Stimulated activated CD8-positive, alpha-beta memory T cell treated with anti-CD3 and anti-CD28 coated beads, Interleukin-7, amount 100 ng/mL, for 24 hours (primary cell): ENCODE results near the gene CARS1.

ENCODE experiments used
- DNase-seq: peaks from one replicate; pipeline ENCODE4 v3.0.0-alpha.2; 2020; ENCODE audit warnings: low read depth

The CARS1 gene

DNA sequence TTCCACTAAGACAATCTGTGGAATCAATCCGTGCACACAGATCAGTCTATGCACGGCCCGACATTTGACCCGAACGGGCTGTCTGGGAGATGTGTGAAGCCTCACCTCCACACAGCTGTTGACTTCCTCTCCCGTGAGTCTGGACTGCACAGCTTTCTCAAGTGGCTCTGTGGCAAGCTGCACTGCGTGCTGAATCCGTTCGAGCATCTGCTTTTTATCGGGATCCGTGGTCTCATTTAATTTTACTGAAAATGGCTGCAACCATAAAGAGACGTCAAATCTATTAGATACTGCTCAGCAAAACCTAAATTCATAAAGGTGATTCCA, 19.3 kb downstream of the CARS1 start:
- DNase-seq: no peak

DNA sequence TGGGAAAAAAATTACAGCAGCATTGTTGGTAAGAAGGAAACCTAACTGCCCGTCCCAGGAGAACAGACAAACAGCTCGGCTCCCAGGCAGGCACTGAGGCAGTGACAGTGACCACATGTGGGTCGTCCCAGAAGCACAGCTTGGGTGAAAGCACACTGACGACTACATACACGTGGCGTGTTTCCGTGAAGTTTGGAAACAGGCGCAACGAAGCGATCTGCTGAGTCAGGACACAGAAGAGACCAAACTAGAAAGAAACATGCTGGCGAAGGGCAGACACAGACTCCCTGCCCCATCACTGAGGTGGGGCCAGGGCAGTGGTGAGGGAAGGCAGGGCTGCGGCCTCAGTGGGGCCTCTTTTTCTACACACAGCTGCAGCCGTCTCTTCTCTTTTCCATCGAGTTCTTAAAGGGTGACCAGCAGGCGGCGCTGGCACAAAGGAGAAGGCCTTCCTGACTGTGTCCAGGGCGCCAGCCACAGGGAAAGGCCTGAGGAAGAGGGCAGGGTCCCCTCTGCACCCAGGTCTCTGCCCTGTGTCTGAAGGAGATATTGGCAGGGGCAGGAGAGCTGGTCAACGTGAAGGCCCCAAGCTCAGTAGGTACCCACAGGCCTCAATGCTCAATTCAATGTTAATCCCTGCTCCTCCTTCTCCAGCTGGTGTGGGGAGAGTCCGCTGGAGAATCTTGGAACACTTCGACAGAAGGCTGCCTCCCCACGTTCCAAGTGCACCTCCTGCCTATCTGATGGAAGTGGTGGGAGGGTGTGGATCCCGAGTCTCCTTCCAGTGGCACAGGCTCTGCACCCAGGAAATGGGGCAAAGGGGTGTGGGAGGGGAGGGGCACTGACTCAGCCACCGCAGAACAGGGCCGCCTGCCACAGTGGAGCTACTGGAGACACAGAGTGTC, 19.9 kb downstream of the CARS1 start:
- DNase-seq: no peak

DNA sequence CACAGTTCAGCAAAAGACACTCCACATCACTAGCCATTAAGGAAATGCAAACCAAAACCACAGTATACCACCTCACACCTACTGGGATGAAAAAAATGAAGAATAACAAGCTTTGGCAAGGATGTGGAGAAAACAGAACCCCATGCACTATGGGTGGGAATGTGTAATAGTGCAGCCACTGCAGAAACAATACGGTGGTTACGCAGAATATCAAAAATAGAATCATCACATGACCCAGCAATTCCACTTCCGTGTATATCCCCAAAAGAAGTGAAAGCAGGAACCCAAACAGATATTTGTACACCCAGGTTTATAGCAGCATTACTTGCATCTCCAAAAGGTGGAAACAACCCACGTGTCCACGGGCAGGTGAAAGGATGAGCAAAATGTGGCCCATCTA, 20.8 kb downstream of the CARS1 start:
- no peak for DNase-seq

DNA sequence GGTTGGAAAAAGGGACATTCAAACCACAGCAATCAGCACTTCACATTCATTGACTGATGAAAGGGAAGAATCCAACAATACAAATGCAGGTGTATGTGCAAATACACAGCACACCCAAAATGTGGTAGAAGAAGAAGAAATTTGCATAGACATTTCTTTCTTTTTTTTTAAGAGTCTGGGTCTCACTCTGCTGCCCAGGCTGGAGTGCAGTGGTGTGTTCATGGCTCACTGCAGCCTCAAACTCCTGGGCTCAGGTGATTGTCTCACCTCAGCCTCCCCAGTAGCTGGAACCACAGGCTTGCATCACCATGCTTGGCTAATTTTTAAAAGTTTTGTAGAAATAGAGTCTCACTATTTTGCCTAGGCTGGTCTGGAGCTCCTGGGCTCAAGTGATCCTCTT, 21.9 kb downstream of the CARS1 start:
- DNase-seq: no peak

DNA sequence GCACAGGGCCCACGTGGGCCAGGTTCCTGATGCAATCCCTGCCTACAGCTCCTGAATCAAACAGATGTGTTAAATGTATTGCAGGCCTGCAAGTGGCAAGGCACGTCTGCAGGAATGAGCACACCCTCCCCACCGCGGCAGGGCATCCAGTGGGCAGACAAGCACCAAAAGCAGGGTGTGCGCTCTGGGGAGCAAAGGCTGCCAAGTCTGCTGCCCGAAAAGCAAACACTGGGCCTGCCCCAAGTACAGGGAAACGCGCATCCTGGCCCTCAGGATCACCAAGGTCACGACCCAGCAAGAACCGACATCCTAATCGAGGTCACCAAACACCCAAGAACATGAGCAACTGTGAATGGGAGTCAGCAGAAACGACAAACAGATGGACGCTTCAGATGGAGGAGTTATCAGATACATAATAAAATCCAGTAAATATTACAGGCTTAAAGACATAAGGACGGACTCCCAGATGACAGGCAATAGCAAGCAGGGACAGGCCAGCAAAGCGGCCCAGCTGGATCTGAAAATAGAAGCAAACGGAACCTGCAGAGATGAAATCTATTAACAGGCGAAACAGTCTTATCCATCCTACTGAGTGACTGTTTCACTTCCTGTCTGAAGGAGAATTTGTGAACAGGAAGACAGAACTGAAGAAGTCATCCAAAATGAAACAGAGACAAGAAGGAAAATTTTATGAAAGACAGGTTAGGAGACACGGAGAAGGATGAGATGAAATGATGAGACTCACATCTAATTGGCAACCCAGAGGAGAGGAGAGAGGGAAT, 26.7 kb downstream of the CARS1 start:
- no peak for DNase-seq

DNA sequence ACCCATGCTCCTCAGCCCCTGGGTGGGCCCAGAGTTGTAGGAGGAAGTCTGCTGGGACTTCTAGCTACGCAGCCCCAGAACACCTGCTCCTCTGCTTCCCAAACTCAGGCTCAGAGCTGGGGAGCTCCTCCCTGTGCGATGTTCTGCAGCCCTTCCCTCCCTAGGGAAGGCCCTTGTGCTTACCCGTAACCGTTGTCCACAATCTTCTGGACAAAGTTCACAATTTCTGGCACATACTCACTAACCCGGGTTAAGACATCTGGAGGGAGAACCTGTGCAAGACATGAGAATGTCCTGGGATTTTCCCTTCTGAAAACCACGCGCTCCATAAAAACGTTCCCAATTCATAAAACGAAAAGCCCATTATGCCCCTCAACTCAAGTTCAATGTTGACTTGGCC, 28.4 kb downstream of the CARS1 start:
- DNase-seq: no peak

DNA sequence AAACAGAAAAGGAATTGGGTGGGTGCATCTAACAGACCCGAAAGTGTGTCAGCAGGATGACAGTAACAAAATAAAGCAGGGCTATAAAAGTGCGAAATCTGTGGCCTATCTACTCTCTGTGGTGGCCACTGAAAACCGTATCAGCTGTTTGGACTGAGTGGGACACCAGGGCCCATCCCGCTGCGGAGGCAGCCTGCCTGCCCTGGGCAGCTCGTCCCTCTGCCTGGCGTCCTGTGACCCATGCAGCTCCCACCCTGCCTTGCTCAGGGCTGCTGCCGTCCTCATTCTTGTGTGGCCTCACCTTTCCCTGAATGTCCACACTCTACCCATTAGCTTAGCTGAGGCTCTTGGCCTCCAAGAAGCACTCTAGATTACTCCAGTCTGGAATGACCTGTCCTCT, 30.4 kb downstream of the CARS1 start:
- no peak for DNase-seq

DNA sequence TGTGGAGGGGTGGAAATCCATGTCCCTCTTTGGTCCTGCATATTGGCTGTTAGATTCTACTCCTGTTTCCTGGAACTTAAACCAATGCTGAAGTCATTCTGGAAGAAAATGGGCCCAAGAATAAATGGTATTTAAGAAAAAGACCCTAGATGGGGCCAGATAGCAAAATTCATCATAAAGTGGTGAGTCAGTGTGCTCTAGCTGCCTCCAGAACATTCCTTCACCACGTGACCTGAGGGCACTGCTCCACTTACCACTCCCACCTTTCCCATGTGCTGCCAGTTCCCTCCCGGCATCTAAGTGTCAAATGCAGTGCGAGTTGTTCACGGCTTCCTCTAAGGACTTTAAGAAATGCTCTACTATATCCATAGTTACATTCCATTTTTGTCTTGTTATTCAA, 34.2 kb downstream of the CARS1 start:
- no peak for DNase-seq

DNA sequence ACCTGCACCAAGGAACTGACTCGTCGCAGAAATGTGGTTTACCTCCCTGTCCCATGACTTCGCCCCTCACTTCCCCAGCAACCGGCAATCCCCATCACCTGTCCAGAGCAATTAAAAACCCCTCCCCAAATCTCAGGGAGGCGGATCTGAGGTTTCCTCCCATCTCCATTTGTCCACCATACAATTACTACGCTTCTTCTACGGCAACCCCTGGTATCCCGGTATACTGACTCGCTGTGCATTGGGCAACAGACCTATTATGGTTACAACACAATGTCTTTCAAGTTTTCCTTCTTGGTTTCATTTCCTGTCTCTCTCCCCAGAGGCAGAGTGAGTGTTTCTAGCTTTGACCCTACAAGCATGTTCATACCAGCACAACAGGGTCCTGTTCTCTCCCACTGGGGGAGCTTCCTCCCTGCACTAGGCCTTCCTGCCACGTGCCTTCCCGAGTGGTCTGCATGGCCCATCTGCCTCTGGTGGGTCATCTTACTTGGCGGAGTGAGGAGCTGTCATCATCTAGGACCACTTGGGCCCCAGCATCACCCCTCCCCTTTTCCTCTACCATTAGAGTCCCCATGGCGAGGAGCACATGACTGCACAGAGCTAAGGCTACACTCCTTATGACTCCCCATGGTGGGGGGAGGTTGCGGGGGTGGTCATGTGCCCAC, 34.8 kb downstream of the CARS1 start:
- no peak for DNase-seq

DNA sequence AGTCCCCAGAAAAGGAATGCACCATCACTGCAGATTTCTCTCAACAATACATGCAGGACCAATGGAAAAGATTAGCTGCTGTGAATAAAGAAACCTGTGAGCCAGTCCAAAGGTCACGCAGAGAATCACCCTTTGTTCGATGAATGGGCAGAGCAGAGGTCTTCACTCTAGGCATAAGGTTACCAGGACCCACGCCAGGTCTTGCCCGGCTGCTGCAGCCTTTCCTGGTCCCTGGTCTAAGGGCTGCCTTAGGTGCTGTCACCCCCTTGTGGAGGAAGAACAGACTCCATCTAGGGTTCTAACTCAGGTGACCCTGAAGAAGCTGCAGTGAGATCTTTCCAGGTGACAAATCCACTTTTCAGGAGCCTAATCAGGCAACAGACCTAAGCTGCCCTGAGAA, 36.1 kb downstream of the CARS1 start:
- DNase-seq: no peak

DNA sequence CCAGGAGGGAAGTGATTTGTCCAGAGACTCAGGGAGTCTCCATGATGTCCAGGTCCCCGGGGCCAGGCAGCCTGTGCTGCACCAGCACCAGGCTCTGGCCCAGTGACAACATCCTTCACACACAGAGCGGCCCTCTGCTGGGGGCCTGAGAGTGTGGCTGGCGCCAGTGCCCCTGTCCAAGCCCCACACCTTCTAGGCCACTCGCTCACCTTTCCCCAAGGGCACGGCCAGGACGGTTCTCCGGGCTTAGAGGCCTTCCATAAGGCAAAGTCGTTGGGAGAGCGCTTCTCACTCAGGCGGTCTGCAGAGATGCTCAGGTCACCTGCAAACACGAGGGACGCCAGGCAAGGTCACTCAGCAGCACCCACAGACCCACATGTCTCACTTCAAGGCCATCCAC, 37.2 kb downstream of the CARS1 start:
- DNase-seq: no peak

DNA sequence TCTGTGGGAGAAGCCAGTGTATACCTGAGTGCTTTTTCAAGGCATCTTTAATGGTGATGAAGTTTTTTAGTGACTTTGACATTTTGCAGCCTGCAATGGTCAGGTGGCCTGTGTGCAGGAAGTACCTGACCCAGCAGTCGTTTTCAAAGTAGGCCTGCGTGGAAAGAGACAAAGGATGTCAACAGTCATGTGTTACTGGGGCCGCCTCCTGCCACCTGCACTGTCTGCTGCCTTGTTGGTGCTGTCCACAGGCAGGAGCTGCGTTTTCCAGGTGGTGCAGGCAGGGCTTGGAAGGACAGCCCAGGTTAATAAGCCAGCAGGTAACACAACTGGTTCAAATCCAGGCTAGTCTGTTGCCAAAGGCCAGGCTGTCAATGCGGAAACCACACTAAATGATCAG, 38.6 kb downstream of the CARS1 start:
- no peak for DNase-seq

DNA sequence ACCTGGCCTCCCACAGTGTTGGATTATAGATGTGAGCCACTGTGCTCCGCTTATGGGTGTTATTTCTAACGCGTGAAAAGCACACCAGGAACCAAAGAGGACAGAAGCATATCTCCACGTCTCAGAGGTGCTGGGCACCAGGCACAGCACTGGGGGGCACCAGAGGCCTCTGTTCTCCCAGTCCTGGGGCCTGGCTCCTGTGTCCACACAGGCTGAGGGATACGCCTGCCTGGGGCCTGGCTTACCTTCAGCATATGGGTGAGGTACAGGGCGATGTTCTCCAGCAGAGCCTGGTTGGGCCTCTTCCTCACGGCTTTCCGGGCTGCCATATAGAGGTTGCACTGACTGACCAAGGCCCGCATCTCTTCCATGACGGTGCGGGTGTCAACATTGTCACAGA, 40.4 kb downstream of the CARS1 start:
- DNase-seq: no peak

DNA sequence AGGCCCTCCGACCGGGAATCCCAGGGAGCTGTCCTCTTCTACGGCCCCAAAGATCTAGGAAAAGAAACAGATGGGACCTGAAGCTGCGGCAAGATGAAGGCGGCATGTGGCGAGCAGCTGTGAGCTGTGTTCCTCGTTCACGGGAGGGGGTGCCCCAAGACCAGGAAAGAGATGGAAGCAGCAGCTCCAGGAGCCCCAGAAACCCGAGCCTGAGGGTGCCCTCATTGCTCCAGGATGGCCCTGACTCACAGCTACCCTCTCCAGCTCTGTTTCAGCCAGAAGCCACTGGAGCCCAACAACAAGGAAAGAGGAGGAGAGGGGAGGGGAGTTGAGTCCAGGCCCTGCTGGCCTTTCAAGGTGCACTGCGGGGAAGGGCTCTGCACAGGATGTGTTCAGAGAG, 41.4 kb downstream of the CARS1 start:
- no peak for DNase-seq

DNA sequence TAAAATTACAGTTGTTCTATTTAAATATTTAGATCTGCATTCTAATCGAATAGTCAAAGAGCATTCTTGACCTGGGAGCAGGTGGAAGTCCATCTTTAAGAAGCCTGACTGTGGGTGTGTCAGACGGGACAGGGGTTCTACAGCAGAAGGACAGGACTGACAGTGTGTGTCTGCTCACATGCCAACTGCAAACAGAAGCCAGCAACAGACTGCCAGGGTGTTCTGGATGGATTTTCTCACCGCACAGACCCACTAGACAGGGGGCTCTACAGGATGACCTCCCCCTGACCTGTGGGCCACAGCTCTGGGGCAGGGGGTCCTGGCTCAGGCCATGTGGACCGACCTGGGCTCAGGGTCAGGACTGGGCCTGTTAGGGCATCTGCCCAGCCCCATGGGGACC, 42.3 kb downstream of the CARS1 start:
- DNase-seq: no peak

DNA sequence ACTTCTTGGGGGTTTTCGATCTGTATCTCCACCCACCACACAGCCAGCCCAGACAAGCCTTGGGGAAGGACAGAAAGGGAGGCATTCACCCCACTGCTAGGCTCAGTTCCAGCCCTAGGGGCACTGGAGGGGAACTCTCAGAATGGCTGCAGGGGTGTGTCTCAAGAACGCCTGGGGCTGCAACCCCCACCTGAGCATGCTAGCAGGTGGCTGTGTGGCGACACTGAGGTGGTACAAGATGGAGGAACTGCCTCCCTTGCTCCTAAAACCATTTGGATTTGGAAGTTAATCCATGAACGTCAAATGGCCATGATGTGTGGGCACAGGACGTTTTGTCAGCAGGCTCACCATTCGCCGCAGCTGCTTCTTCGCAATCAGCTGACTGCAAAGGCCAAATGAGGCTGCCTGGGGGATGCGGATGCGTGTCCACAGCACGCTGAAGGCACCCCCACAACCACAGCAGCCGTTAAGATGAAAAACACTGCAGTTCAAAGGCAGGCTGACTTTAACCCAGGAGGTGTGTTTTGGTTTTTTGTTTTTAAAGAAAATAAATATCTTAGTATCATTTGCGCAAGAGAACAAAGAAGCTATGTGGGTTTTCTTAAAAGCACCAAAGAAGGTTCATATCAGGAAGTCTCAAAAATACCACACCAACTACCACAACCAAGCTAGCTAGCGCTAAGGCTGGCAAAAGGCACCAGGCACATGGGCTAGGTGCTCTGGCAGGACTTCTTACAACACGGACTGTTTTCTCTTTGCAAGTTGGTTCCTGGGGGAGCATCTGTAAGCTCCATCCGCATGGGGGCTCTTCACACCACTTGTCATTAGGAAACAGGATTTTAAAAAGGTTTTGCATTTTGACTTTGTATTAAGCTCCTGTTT, 42.9 kb downstream of the CARS1 start:
- no peak for DNase-seq

DNA sequence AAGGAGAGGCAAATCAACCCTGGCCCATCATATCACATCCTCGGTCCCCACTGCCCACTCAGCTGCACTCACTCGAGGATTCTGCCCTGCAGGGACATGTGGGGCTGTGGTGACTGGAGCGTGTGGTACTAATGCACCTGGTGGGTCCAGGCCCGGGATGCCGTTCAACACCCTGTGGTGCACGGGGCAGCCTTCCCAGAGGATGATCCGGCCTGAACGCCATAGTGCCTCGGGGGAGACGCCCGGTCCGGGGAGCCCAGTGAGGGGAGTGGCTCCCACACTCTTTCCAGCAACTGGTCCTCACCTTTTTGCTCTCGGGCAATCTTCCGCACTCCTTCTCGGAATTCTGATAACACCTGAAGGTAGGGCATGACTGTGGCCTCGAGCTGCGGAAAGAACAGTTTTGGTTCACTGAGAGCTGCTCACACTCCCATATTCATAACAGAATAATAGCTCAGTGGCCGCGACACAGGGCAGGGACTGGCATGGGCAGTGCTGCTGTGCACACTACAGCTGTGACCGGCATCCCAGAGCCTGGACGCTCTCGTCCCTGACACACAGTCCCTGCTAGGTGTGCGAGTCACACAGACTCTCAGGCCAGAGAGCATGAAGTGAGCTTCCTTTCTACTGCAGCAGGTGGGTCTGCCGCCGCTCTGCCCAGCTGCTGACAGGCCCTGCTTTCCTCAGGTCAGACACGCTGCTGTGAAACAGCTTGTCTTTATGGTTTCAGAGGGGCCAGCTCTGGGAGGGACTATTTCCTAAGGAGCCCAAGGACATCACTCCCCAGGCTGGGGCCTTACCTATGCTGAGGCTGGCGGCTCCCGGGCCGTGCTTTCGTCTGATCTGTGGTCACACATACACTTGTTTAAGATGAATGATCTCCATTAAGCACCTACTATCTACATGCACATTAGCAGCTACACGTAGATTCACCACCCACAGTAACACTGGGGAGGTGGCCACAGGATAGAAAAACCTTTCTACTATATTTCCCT, 45.0 kb downstream of the CARS1 start:
- DNase-seq: no peak

DNA sequence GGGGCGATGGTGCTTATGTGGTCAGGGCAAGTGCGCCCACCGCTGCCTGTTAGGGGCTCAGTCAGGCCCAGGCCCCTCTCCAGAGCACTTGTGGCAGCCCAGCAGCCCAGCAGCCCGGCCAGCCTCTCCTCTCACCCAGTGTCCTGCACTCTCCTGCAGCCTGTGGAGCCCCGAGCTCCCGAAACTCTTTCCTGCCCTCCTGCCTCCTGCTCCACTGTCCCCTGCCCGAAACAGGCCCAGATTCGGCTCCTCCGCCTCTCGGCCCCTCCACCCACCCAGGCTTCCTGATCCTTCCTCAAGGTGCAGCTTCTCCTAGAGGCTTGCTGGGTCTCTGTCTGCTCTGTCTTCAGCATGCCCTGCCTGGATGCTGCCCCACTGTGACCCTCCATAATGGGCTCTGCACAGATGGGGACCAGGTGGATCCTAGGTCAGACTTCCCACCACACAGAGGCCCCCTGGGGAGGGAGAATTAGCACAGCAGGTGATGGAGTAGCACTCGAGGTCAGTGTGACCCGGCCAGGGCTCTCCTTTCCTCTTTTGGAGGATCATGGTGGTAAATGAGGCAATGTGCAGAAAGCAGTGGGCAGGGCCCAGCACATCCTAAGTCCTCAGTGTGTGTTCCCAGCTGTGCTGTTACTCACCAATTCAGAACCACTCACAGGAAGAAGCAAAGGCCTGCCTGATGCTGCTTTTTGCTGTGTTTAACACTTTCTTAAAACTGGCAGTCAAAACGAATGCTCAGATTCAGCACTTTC, 46.5 kb downstream of the CARS1 start:
- no peak for DNase-seq

DNA sequence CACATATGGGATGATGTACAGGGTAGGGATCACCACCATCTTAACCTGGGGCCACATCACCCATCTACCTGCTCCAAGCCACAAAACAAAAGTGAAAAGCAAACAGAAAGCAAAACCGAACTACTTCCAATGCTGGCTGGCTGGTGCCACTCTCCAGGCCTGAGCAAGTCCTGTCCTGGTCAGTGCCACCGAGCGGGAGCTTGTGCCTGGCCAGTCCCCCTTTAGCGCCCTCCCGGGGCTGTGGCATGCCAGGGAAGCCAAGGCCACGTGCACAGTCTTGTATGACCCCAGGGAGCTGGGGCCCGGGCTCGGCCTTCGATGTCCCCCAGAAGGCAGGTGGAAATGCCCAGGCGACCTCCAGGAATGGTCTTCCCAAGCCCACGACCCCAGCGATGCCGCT, 47.2 kb downstream of the CARS1 start:
- no peak for DNase-seq

DNA sequence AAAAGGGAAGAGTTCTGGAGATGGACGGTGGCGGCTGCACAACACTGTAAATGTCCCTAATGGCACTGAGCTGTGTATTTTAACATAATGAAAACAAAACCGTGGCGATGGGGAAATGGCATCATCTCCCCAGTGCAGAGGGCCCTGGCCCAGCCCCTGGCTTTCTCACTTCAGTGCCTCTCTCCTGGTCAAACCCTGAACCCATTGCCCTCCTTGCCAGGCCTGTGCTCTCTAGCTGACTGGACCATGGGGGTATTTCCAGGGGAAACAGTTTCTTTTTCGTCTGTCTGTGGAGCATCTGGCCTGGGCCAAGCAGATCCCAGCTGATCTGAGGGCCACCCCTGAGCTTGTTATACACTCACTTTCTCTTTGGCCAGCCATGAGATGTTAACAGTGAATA, 47.7 kb downstream of the CARS1 start:
- DNase-seq: no peak
